K562 (cell line): ENCODE measurements around the gene REEP6. TPM values are rescaled to one million over a fixed set of nuclear protein-coding genes. Genes with fewer than 3 reads are reported as not detected.

ENCODE experiments used
- ESRRB ChIP-seq: fragments of 250-450 bp; sonication (Bioruptor Pico); IDR thresholded peaks from 2 replicates; pipeline ENCODE4 v1.5.0; 2020; ENCODE audit warnings: mild to moderate bottlenecking, moderate library complexity, borderline replicate concordance
- GABPA ChIP-seq: fragments of 200-800 bp; sonication (Bioruptor generic); conservative IDR thresholded peaks from 2 replicates; pipeline ENCODE4 v1.6.1; 2016; ENCODE audit warnings: low read depth, missing genetic modification characterization, missing compliant biosample characterization
- HMG20A ChIP-seq: fragments of 450-650 bp; formaldehyde crosslinking; conservative IDR thresholded peaks from 2 replicates; pipeline ENCODE4 v1.4.0; 2020; ENCODE audit warnings: mild to moderate bottlenecking, mixed read lengths
- ID3 ChIP-seq, 2 experiments: fragments of 250-450 bp in 1 of 2; fragments of 450-650 bp in 1 of 2; sonication (Bioruptor Pico) in 1 of 2; IDR thresholded peaks; 2 replicates each; pipeline versions ENCODE4 v1.6.1 to v1.8.0; 2016 to 2021; ENCODE audit warnings: mild to moderate bottlenecking in 2 of 2, moderate library complexity in 2 of 2, missing compliant biosample characterization in 1 of 2, missing genetic modification characterization in 1 of 2
- MAZ ChIP-seq, 2 experiments: fragments of 450-650 bp in 1 of 2; sonication (generic) in 1 of 2; formaldehyde crosslinking; IDR thresholded peaks in 1 of 2; conservative IDR thresholded peaks in 1 of 2; 2 replicates each; pipeline versions ENCODE4 v1.4.0 to v1.5.0; 2020; ENCODE audit warnings: mild to moderate bottlenecking in 1 of 2, missing genetic modification reagents in 1 of 2
- PHB ChIP-seq: fragments of 250-450 bp; sonication (Bioruptor Pico); IDR thresholded peaks from 2 replicates; pipeline ENCODE4 v1.5.0; 2021
- PML ChIP-seq: IDR thresholded peaks from 2 replicates; pipeline ENCODE4 v1.6.1; 2012; ENCODE audit warnings: low read length, inconsistent platforms
- POLR2B ChIP-seq: fragments of 450-650 bp; IDR thresholded peaks from 2 replicates; pipeline ENCODE4 v1.6.1; 2018; ENCODE audit warnings: low read depth; ENCODE audit not compliant: partially characterized antibody
- RBFOX2 ChIP-seq: fragments of 200-400 bp; formaldehyde crosslinking; IDR thresholded peaks from 2 replicates; pipeline ENCODE4 v1.6.1; 2017; ENCODE audit warnings: low read depth, mild to moderate bottlenecking, low read length, moderate library complexity
- SIN3B ChIP-seq: fragments of 450-650 bp; IDR thresholded peaks from 2 replicates; pipeline ENCODE4 v1.6.1; 2017; ENCODE audit warnings: low read depth, mild to moderate bottlenecking, moderate library complexity
- SMAD4 ChIP-seq: fragments of 250-450 bp; sonication (Bioruptor Pico); conservative IDR thresholded peaks from 2 replicates; pipeline ENCODE4 v1.8.0; 2021; ENCODE audit warnings: inconsistent platforms, mild to moderate bottlenecking, moderate library complexity
- polyA plus RNA-seq, 8 experiments: library from polyadenylated mRNA; depleted of rRNA in 4 of 8; stranded (reverse) in 5 of 8; unstranded in 3 of 8; fragments of >200 nt; fragmentation: Nextera tagmentation in 2 of 8; fragmentation: Illumina TruSeq in 1 of 8; extraction: Ambion mirVana in 2 of 8; extraction: Trizol in 1 of 8; gene quantifications; 2 replicates each; pipeline versions ENCODE4 v1.2.1 to v1.2.3, GENCODE V29; 2011 to 2014; ENCODE audit warnings: inconsistent platforms in 1 of 8, missing spikeins in 1 of 8
- total RNA-seq, 7 experiments: library from RNA; depleted of rRNA in 6 of 7; stranded (reverse); fragments of >200 nt in 6 of 7; fragmentation: Illumina TruSeq in 2 of 7; extraction: Trizol in 2 of 7; gene quantifications; 2 replicates each; pipeline versions ENCODE4 v1.2.1 to v1.2.3, GENCODE V29; 2011 to 2021; ENCODE audit warnings: low replicate concordance in 1 of 7
- TF ChIP-seq, protein P1 (sequence below): fragments of 250-450 bp; sonication (Bioruptor Pico); IDR thresholded peaks from 2 replicates; pipeline ENCODE4 v1.9.0; 2021; ENCODE audit warnings: mild to moderate bottlenecking, inconsistent platforms
- TF ChIP-seq, protein P2 (sequence below), 2 experiments: fragments of 450-650 bp; formaldehyde crosslinking in 1 of 2; IDR thresholded peaks; 2 replicates each; pipeline versions ENCODE4 v1.4.0 to v1.6.1; 2014 to 2020; ENCODE audit warnings: mild to moderate bottlenecking in 2 of 2, borderline replicate concordance in 1 of 2, low read depth in 1 of 2
- TF ChIP-seq, protein P3 (sequence below): sonication (generic); formaldehyde crosslinking; IDR thresholded peaks from 2 replicates; pipeline ENCODE4 v1.9.0; 2022; ENCODE audit warnings: mild to moderate bottlenecking, missing genetic modification reagents

REEP6 gene
- total and polyA plus RNA-seq, 9 of the 15 experiments (the other 6 are each of a cell fraction or from before 2014, with no cell fraction given): 1.2 to 64.2 (median 12.7) TPM

GRCh38 chr19:1491114-1491848 is at the start of gene REEP6 (continued):
- TF ChIP-seq, protein P1, sequence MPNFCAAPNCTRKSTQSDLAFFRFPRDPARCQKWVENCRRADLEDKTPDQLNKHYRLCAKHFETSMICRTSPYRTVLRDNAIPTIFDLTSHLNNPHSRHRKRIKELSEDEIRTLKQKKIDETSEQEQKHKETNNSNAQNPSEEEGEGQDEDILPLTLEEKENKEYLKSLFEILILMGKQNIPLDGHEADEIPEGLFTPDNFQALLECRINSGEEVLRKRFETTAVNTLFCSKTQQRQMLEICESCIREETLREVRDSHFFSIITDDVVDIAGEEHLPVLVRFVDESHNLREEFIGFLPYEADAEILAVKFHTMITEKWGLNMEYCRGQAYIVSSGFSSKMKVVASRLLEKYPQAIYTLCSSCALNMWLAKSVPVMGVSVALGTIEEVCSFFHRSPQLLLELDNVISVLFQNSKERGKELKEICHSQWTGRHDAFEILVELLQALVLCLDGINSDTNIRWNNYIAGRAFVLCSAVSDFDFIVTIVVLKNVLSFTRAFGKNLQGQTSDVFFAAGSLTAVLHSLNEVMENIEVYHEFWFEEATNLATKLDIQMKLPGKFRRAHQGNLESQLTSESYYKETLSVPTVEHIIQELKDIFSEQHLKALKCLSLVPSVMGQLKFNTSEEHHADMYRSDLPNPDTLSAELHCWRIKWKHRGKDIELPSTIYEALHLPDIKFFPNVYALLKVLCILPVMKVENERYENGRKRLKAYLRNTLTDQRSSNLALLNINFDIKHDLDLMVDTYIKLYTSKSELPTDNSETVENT (CRISPR knock-in tag): peak; percentile 89
- TF ChIP-seq SMAD4 (peak; percentile 24; the same call in 1 of the 2 replicates), PHB (CRISPR knock-in tag) (peak; percentile 68; the same call in 1 of the 2 replicates), PML (peak; percentile 45; the same call in 1 of the 2 replicates), RBFOX2 (peak; percentile 84), GABPA (tag) (peak; percentile 45), SIN3B (peak; percentile 59; the same call in 1 of the 2 replicates), HMG20A (CRISPR knock-in tag) (no peak), POLR2B (peak; percentile 53), ID3 (CRISPR knock-in tag; IDR thresholded peaks at IDR 0.05) (no peak), ID3 (tag; IDR thresholded peaks at IDR 0.05) (peak; percentile 77), MAZ (CRISPR knock-in tag; conservative IDR thresholded peaks at IDR 0.05 in 1 of 2, IDR thresholded peaks at IDR 0.05 in 1 of 2) (peak in 1 of 2 experiments; percentile 78; a peak in 2 of 4 replicates), ESRRB (no peak)
- TF ChIP-seq, protein P2, sequence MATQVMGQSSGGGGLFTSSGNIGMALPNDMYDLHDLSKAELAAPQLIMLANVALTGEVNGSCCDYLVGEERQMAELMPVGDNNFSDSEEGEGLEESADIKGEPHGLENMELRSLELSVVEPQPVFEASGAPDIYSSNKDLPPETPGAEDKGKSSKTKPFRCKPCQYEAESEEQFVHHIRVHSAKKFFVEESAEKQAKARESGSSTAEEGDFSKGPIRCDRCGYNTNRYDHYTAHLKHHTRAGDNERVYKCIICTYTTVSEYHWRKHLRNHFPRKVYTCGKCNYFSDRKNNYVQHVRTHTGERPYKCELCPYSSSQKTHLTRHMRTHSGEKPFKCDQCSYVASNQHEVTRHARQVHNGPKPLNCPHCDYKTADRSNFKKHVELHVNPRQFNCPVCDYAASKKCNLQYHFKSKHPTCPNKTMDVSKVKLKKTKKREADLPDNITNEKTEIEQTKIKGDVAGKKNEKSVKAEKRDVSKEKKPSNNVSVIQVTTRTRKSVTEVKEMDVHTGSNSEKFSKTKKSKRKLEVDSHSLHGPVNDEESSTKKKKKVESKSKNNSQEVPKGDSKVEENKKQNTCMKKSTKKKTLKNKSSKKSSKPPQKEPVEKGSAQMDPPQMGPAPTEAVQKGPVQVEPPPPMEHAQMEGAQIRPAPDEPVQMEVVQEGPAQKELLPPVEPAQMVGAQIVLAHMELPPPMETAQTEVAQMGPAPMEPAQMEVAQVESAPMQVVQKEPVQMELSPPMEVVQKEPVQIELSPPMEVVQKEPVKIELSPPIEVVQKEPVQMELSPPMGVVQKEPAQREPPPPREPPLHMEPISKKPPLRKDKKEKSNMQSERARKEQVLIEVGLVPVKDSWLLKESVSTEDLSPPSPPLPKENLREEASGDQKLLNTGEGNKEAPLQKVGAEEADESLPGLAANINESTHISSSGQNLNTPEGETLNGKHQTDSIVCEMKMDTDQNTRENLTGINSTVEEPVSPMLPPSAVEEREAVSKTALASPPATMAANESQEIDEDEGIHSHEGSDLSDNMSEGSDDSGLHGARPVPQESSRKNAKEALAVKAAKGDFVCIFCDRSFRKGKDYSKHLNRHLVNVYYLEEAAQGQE (IDR thresholded peaks at IDR 0.05; ENCODE audit: borderline replicate concordance): peak; percentile 54
- TF ChIP-seq, protein P2 (CRISPR knock-in tag; IDR thresholded peaks at IDR 0.05; ENCODE audit: low read depth): peak; percentile 55; the same call in 1 of the 2 replicates
- TF ChIP-seq, protein P3, sequence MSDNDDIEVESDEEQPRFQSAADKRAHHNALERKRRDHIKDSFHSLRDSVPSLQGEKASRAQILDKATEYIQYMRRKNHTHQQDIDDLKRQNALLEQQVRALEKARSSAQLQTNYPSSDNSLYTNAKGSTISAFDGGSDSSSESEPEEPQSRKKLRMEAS: peak; percentile 60; the same call in 1 of the 2 replicates
